CD1c-positive myeloid dendritic cell (primary cell): ENCODE data around the gene SCNN1B.
"Not testable (repeated sequence)": the region's sequence is repeated elsewhere in the genome, so short reads cannot be mapped to it uniquely, and the experiment has no call there.

Experiments
- DNase-seq: peaks from one replicate; pipeline ENCODE4 v3.0.0-alpha.2; 2016; ENCODE audit errors: extremely low spot score

Gene SCNN1B

DNA sequence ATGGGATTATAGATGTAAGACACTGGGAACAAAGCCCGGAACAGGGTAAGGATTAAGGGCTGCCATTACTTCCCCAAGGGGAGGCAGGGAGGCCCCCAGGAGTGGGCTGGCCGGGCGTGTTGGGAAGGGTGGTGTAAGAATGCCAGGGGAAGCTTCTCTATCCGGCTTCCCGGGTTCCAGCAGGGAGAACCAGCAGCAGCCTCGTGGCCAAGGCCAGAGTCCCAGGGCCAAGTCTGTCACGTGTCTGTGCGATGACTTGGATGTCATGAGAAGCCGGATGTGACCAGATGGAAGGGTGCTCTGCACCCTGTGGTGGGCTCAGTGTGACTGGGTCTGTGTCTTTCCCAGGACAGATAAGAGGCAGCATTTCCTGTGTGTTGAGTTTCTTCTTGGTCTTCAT lies 52.1 kb downstream of the SCNN1B start:
- DNase-seq: no peak

DNA sequence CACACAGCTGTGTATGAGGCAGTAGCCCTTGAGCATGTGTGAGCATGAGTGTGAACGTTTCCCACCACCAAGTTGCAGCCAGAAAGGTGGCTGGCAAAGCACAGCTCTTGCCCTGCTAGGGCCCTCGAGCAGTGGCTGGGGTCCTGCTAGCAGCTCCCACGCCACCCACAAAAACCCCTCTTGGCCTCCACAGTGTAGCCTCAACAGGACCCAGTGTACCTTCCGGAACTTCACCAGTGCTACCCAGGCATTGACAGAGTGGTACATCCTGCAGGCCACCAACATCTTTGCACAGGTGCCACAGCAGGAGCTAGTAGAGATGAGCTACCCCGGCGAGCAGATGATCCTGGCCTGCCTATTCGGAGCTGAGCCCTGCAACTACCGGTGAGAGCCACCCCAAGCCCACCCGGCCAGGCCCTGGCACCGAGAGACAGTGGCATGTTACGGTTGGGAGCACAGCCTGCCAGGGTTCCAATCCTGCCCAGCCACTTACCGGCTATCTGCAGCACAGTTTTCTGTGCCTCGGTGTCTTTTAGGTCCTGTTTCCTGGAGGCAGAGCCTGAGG lies 53.1 kb downstream of the SCNN1B start:
- DNase-seq: no peak

DNA sequence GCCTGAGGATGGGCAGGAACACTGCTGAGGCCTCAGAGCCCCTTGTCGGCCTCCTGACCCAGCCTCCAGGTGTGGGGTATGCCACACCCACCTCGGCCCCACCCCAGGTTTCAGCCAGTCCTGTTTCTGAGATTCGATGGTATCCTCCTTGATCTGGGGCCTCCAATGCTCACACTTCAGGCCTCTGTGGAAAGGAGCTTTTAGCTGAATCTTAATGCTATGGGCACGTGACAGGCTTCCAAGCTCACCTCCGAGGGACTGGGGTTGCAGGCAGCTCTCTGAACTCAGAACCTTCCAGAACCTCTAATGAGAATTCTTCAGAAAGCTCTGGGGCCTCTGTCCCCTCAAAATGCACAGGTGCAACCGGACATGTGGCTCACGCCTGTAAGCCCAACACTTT lies 54.8 kb downstream of the SCNN1B start:
- no peak for DNase-seq

DNA sequence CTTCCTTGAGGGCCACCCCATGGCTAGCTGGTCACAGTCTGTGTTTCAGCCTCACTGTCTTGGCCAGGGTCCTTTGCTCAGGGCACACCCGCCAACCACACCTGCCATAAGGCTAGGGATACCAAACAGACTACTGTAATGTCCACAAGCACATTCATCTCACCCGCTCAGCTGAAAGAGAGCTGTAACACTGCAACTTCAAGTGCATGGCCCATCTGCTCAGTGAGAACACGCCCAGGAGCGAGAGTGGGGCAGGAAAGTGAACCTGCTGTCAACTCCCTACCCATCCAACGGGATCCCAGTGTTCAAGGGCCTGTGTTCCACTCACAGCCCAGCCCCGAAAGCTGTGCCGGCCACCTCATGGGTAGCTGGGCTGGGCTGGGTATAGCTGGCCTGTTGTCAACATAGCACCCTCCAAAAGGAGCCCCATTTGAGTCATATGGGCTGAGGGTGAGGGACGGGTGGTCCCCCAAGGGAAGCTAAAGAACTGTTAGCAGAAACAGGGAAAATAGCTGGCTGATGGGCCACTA lies 55.7 kb downstream of the SCNN1B start:
- no peak for DNase-seq

DNA sequence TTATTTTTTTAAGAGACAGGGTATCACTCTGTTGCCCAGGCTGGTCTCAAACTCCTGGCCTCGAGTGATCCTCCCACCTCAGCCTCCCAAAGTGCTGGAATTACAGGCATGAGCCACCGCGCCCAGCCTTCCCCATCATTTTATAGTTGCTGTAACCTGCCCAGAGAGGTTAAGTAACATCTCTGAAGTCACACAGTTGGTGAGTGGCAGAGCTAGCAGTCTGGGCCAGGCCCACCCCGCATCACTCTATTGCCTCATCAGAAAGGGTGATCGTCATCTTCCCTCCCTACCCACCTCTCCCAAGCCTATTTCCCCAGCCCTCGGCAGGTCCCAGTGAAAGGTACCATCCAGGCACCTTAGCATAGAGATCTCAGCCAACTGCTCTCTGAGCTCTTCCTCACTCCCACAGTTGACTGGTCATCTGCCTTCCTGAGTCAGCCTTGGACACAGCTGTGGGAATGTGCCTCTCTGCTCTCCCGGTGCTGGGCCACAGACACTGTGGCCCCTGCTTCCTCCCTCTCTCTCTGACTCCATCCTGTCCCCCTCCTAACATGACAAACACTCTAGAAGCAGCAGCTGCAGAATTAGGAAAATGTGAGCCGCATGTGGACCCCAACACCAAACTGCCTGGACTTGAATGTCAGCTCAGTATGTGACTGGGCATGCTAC lies 57.1 kb downstream of the SCNN1B start:
- no peak for DNase-seq

DNA sequence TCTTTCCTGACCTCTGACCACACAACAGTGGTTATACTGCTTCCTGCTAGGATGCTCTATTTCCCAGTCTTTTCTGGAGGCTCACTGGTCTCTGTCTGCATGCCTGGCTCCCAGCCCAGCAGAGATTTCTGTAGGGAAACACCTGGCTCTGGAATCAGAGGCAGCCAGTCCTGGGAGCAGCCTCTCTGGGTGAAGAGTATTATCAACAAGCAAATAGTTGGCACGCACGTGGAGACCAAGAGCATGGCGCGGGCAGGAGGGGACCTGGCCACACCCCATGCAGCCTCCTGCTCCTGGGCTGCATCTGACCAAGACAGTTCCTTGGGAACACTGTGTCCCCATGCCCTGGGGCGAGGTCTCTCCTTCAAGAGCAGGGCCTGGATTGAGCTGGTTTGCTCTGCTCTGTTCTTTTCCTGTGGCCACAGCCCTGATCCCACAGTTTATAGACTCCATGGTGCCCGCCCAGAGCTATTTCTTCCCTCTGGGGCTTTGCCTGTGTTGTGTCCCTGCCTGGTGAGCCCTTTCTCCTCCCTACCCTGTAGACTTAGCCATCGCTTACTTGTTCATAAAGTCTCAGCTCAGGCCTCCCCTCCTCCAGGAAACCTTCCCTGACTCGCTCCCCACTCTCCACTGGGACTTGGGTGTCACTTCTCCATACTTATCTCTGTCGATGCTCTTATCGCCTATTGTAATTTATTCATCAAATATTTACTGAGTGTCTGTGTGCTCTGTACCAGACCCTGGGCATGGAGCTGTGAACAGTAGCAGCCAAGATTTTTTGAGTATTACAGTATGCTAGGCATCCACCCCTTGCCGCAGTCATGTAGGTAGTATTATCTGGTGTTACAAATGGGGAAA lies 60.6 kb downstream of the SCNN1B start:
- DNase-seq: no peak

DNA sequence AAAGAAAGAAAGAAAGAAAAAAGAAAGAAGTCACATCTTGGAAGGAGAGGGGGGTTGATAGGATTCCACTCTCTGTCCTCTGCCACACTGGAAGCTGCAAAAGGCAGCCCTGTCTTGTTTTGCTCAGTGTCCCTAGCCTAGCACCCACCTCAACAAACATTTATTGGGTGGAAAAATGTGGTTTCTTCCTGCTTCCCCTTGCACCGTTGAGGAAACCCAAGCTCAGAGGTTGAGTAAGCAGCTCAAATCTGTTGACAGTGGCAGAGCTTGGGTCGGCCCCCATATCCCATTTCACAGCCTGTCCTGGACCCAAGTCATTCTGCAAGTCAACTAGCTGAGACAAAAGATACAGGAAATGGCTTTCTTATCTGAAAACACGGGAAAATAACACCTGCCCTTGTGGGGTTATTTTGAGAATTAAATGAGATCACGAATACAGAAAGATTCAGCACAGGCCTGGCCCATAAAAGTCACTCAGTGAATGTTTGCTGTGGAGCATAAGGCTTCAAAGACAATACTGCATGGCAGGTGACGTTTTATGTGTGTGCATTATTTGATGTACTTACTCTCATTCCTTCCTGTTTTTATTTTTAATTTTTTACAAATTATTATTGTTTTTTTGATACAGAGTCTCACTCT lies 63.6 kb downstream of the SCNN1B start:
- no peak for DNase-seq

DNA sequence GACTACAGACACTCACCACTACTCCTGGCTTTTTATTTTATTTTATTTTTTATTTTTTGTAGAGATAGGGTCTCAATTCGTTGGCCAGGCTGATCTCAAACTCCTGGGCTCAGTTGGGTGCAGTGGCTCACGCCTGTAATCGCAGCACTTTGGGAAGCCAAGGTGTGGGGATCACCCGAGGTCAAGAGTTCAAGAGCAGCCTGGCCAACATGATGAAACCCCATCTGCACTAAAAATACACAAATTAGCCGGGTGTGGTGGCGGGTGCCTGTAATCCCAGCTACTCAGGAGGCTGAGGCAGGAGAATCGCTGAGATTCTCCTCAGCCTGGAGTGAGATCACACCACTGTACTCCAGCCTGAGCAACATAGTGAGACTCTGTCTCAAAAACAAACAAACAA lies 64.2 kb downstream of the SCNN1B start:
- DNase-seq: not testable (repeated sequence)

DNA sequence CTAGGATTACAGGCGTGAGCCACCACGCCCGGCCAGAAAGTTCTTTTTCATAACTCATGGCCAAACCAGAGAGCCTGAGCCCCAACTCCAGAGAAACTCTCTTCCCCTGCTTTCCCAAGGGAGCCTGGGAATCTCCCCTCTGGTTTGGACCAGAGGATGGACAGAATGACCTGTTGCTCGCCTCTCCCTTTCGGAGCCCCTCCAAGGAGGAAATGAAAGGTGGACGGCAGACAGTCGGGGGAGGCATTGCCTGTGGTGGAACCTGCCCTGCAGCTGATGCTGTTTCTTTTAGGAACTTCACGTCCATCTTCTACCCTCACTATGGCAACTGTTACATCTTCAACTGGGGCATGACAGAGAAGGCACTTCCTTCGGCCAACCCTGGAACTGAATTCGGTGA lies 65.5 kb downstream of the SCNN1B start:
- DNase-seq: no peak

DNA sequence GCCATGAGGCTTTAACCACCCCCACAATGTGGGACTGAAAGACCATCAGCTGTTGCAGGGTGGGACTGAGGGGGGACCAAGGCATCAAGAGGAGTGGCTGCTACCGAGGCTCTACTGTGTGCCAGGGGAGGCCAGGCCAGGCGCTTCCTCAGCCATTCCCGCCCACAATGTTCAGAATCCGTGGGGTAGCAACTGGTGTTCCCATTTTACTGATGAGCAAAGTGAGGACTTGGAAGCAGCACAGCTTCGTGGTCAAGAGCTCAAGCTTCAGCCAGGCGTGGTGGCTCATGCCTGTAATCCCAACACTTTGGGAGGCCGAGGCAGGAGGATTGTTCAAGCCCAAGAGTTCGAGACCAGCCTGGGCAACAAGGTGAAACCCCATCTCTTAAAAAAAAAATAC lies 65.9 kb downstream of the SCNN1B start:
- DNase-seq: no peak

DNA sequence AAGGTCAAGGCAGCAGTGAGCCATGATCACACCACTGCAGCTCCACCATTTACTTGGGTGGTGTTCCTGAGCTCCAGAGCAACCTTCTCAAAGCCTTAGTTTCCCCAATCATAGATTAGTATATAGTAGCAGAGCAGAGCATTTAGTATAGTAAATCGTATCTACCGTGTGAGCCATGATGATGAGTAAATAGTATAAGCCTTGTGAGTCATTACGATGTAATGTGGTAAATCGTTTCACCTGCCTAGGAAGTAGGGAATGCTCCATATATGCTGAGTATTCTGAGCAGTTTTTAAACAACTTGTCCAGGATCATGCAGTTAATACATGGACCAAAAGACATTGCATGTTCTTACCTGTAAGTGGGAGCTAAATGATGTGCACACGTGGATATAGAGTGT lies 66.4 kb downstream of the SCNN1B start:
- DNase-seq: no peak

DNA sequence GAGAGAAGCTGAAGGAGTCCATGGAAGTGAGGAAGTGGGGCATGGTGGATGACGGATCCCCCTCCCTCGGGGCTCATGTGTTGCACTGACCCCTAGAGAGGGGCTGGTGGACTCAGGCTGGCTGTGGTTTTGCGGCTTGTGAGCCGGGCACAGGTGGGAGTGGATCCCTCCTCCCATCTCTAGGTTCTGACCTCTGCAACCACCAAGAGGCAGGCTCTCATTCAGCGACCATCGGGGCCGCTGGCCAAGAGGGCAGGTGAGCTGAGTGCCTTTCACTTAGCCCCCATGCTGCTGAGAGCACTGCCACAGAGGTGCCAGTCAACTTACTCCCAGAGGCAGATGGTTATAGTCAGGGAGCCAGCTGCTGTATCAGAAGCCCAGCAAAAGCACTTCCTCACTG lies 67.3 kb downstream of the SCNN1B start:
- no peak for DNase-seq

DNA sequence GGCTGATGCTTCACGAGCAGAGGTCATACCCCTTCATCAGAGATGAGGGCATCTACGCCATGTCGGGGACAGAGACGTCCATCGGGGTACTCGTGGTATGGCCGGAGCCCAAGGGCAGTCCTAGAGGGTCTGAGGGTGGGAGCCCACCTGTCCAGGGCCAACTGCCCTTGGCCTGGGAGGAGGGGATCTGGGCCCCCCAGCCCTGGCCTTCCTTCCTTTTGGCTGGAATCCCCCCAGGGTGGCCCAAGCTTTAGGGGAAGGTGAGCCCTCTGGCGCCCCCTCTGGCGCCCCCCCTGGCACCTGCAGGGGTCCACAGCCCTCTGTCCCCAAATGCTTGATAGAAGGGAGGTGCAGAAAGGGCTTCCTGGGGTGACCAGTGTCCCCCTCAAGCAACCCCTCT lies 69.3 kb downstream of the SCNN1B start:
- no peak for DNase-seq

DNA sequence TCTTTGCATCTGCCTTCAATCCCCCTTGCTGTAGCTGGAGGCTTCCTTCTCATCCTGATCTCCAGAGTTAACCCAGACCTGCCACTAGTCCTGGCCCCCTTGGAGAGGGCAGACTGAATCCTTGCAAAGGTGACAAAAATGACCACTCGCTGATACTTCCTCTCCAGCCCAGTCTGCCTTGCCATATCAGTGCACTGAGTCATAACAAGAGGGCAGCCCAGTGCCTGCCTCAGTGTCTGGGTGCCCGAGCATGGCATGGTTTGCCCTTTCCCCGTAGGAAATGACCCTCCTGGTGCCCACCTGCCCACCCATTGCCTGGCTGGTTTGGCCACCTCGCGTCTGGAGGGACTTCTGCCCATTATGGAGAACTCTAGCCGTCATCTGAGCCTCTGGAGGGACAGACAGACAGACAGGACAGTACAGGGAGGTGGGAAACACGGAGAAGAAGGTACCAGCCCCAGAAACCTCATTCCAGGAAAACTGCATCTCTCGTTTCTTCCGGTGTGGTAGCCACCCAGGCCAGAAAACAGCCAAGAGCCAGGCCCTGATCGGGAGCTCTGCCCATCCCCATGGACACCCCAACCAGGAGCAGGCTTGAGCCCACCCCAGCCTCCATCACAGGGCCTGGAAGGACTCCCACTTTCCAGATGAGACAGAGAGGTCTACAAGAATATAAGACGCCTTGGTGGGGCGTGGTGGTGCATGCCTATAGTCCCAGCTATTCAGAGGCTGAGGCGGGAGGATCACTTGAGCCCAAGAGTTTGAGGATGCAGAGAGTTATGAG lies 71.5 kb downstream of the SCNN1B start:
- no peak for DNase-seq

DNA sequence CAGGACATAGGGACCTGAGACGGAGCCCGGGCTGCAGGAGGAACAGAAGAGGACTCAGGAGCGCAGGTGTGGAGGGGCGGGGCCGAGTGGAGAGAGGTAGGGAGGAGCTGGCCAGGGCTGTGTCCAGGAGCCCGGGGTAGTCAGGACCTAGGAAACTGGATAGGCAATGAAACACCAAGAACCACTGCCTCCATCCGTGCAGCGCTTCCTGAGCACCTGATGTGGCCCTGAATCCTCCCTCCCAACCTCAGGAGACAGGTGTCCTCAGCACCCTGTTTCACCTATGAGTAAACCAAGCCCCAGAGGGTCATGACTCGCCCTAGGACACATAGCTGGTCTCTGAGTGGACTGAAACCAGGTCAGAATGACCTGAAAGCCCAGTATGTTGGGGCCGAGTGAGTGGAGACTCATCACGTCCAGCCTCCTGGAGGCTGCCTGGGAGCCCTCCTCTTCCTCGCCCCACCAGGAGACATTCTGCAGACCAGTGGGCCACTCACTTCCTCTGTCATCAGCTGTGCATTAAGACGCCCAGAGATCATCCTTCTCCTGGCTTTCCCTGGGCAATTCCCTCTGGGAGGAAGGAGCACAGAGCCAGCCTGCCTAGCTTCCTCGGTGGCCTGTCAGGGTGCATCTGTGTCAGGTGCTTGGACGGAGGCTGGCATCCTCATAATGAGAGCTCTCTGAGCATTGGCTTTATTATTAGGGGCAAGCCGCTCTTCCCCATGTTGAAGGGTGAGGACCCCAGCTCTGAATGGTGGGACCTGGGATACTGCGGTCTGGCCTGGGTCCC lies 72.8 kb downstream of the SCNN1B start:
- DNase-seq: no peak

DNA sequence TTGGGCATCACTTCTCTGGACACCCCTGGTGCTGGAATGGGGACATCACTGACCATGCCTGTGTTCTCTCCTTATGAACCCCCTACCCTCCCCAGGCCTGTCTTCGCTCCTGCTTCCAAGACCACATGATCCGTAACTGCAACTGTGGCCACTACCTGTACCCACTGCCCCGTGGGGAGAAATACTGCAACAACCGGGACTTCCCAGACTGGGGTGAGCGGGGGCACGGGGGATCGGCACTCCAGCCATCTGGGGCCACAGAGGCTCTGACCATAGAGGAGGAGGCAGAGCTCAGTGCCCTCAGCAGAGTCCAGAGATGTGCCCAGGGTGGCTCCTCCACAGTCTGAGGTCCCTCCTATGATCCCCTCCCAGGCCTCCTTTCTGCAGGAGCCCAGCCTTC lies 73.5 kb downstream of the SCNN1B start:
- DNase-seq: no peak

DNA sequence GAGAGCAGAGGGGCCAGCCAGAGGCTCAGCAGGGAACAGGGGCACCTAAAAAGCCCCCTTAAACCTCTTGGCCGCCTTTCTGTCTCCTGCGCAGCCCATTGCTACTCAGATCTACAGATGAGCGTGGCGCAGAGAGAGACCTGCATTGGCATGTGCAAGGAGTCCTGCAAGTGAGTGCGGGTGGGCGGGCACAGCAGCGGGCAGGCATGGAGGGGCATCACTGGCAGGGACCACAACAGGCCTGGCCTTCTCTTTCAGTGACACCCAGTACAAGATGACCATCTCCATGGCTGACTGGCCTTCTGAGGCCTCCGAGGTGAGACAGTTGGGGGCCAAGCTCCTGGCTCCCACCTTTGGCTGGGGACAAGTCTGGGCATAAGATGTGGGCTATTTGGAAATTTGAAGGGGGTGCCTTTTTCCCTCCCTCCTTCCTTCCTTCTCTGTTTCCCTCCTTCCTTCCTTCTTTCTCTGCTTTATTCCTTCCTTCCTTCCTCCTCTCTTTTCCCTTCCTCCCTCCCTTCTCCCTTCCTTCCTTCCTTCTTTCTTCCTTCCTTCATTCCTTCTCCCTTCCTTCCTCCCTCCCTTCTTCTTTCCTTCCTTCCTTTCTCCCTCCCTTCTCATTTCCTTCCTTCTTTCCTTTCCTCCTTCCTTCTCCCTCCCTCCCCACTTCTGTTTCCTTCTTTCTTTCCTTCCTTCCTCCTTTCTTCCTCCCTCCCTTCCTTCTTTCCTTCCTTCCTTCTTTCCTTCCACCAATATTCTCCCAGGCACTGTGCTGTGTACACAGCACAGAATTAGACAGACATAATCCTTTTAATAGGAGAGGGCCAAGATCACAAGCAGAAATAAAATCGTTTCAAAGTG lies 75.2 kb downstream of the SCNN1B start:
- DNase-seq: no peak

DNA sequence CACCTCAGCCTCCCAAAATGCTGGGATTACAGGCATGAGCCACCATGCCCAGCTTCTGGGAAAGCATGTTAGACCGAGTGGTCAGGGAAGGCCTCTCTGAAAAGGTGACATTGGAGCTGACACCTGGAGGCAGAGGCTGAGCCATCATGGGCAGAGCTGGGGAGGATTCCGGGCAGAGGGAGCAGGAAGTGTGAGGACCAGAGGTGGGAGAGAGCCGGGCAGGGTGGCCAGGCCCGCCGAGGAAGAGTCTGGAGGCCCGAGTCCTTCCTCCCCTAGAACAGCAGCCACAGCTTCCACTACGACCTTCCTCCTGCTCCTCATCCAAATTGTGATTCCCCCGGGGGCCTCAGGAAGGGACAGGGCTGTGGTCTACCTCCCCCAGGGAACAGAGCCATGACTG lies 76.2 kb downstream of the SCNN1B start:
- DNase-seq: no peak

DNA sequence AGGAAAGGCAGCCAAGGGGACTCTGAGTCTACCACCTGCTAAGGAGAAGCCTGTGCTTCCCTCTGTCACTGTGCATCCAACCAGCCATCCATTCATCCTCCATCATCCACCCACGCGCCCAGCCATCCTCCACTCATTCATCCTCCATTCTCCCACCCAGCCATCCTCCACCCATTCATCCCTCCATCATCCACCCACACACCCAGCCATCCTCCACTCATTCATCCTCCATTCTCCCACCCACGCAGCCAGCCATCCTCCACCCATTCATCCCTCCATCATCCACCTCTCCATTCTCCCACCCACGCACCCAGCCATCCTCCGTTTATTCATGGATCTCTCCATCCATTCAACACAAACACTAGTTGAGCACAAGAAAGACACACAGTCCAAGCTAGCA lies 76.8 kb downstream of the SCNN1B start:
- no peak for DNase-seq

DNA sequence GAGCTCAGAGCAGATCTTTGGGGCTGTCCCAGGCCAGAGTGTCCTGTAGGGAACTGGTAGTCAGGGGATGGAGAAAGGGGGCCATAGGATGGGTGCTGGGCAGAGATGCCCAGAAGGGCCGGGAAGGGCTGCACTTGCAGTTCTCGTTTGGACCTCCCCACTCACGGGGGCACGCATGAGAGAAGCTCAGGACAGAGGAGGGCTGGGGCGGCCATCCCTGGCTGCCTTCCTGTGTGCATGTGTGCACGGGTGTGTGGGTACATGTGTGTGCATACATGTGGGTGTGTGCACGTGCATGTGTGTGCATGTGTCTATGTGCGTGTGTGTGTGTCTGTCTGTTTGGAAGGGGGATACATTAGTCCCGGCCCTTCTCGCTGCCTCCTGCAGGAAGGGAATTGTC lies 77.6 kb downstream of the SCNN1B start:
- no peak for DNase-seq
